Measurements from ENCODE around the gene MAP7D3. TPM values are rescaled to one million over a fixed set of nuclear protein-coding genes. Genes with fewer than 3 reads are reported as not detected.
"Not testable (repeated sequence)": the region's sequence is repeated elsewhere in the genome, so short reads cannot be mapped to it uniquely, and the experiment has no call there.

Gene MAP7D3
- 10 to 100 TPM; 16.9 to 20.4 (median 19.4) TPM for total RNA-seq

GRCh38 chrX:136251041-136251991 is at the start of gene MAP7D3:
MAP7D3 (minus strand) TSS chrX:136251400; CDS start chrX:136251358, 42 bp downstream.
- Mint-ChIP-seq H3K9me3 (no peaks in the 10 kb centered on the region), H3K27me3 (ENCODE audit: low read depth) (no peaks in the 10 kb centered on the region), H3K4me3 (peak within 1 kb of the TSS; percentile 89), H3K4me1 (ENCODE audit: low read depth) (peaks cover 4% of the 10 kb centered on the region), H3K36me3 (ENCODE audit: insufficient read depth) (no peaks in the 10 kb centered on the region)
- ATAC-seq (peak; percentile 88), DNase-seq (peak; percentile 57)

GRCh38 chrX:136300721-136301120 is 49.5 kb upstream of the MAP7D3 start, which contains the start of gene ADGRG4:
ADGRG4 (plus strand) TSS chrX:136300963; CDS start chrX:136308778, 7,815 bp downstream.
- not testable (repeated sequence) for ATAC-seq; H3K9me3 Mint-ChIP-seq; H3K27me3 Mint-ChIP-seq (ENCODE audit: low read depth); H3K36me3 Mint-ChIP-seq (ENCODE audit: insufficient read depth); H3K4me1 Mint-ChIP-seq (ENCODE audit: low read depth); DNase-seq; H3K4me3 Mint-ChIP-seq

GRCh38 chrX:136295380-136295779 is 44.2 kb upstream of the MAP7D3 start:
- Mint-ChIP-seq H3K4me3 (no peak overlapping the region), H3K36me3 (ENCODE audit: insufficient read depth) (no peaks in the 10 kb centered on the region), H3K4me1 (ENCODE audit: low read depth) (no peaks in the 10 kb centered on the region), H3K9me3 (no peaks in the 10 kb centered on the region), H3K27me3 (ENCODE audit: low read depth) (no peaks in the 10 kb centered on the region)
- DNase-seq (no peak), ATAC-seq (no peak)

- Mint-ChIP-seq H3K4me3 (no peak overlapping the region), H3K27me3 (ENCODE audit: low read depth) (no peaks in the 10 kb centered on the region), H3K4me1 (ENCODE audit: low read depth) (no peaks in the 10 kb centered on the region), H3K9me3 (no peaks in the 10 kb centered on the region), H3K36me3 (ENCODE audit: insufficient read depth) (no peaks in the 10 kb centered on the region)
- no peak for DNase-seq
- ATAC-seq = no peak
Measured at GRCh38 chrX:136292656-136293055, 41.5 kb upstream of the MAP7D3 start.

GRCh38 chrX:136291824-136292223 is 40.6 kb upstream of the MAP7D3 start:
- no peak overlapping the region for H3K4me3 Mint-ChIP-seq
- ATAC-seq = no peak
- H3K4me1 Mint-ChIP-seq (ENCODE audit: low read depth) = no peaks in the 10 kb centered on the region
- no peak for DNase-seq
- H3K27me3 Mint-ChIP-seq (ENCODE audit: low read depth) = no peaks in the 10 kb centered on the region
- no peaks in the 10 kb centered on the region for H3K36me3 Mint-ChIP-seq (ENCODE audit: insufficient read depth)
- no peaks in the 10 kb centered on the region for H3K9me3 Mint-ChIP-seq

GRCh38 chrX:136286375-136286774 is 35.2 kb upstream of the MAP7D3 start:
- not testable (repeated sequence) for H3K9me3 Mint-ChIP-seq; H3K4me3 Mint-ChIP-seq; DNase-seq; H3K4me1 Mint-ChIP-seq (ENCODE audit: low read depth); H3K36me3 Mint-ChIP-seq (ENCODE audit: insufficient read depth); H3K27me3 Mint-ChIP-seq (ENCODE audit: low read depth); ATAC-seq

- ATAC-seq = no peak
- no peak for DNase-seq
- Mint-ChIP-seq H3K36me3 (ENCODE audit: insufficient read depth) (no peaks in the 10 kb centered on the region), H3K9me3 (no peaks in the 10 kb centered on the region), H3K4me3 (no peak overlapping the region), H3K27me3 (ENCODE audit: low read depth) (no peaks in the 10 kb centered on the region), H3K4me1 (ENCODE audit: low read depth) (no peaks in the 10 kb centered on the region)
Measured at GRCh38 chrX:136275553-136275952, 24.4 kb upstream of the MAP7D3 start.

GRCh38 chrX:136273986-136274385 is 22.8 kb upstream of the MAP7D3 start:
- DNase-seq (no peak), ATAC-seq (no peak)
- Mint-ChIP-seq H3K9me3 (no peaks in the 10 kb centered on the region), H3K36me3 (ENCODE audit: insufficient read depth) (no peaks in the 10 kb centered on the region), H3K27me3 (ENCODE audit: low read depth) (no peaks in the 10 kb centered on the region), H3K4me1 (ENCODE audit: low read depth) (no peaks in the 10 kb centered on the region), H3K4me3 (no peak overlapping the region)

GRCh38 chrX:136272325-136272724 is 21.1 kb upstream of the MAP7D3 start:
- Mint-ChIP-seq H3K36me3 (ENCODE audit: insufficient read depth) (no peaks in the 10 kb centered on the region), H3K9me3 (no peaks in the 10 kb centered on the region), H3K27me3 (ENCODE audit: low read depth) (no peaks in the 10 kb centered on the region), H3K4me1 (ENCODE audit: low read depth) (no peaks in the 10 kb centered on the region), H3K4me3 (no peak overlapping the region)
- no peak for DNase-seq
- no peak for ATAC-seq

- DNase-seq (no peak), ATAC-seq (no peak)
- Mint-ChIP-seq H3K4me3 (no peak overlapping the region), H3K9me3 (no peaks in the 10 kb centered on the region), H3K36me3 (ENCODE audit: insufficient read depth) (no peaks in the 10 kb centered on the region), H3K4me1 (ENCODE audit: low read depth) (no peaks in the 10 kb centered on the region), H3K27me3 (ENCODE audit: low read depth) (no peaks in the 10 kb centered on the region)
Measured at GRCh38 chrX:136271300-136271699, 20.1 kb upstream of the MAP7D3 start.

- Mint-ChIP-seq H3K27me3 (ENCODE audit: low read depth) (no peaks in the 10 kb centered on the region), H3K36me3 (ENCODE audit: insufficient read depth) (no peaks in the 10 kb centered on the region), H3K4me1 (ENCODE audit: low read depth) (no peaks in the 10 kb centered on the region), H3K9me3 (no peaks in the 10 kb centered on the region), H3K4me3 (no peak overlapping the region)
- DNase-seq = no peak
- no peak for ATAC-seq
Measured at GRCh38 chrX:136269921-136270320, 18.7 kb upstream of the MAP7D3 start.

GRCh38 chrX:136268051-136269048 is 17.1 kb upstream of the MAP7D3 start:
- DNase-seq = peak; percentile 44
- H3K4me1 Mint-ChIP-seq (ENCODE audit: low read depth) = no peaks in the 10 kb centered on the region
- no peaks in the 10 kb centered on the region for H3K9me3 Mint-ChIP-seq
- H3K27me3 Mint-ChIP-seq (ENCODE audit: low read depth) = no peaks in the 10 kb centered on the region
- ATAC-seq = peak; percentile 43 to 70
- no peaks in the 10 kb centered on the region for H3K36me3 Mint-ChIP-seq (ENCODE audit: insufficient read depth)
- H3K4me3 Mint-ChIP-seq = no peak overlapping the region

- no peak for DNase-seq
- no peaks in the 10 kb centered on the region for H3K27me3 Mint-ChIP-seq (ENCODE audit: low read depth)
- no peak for ATAC-seq
- H3K4me1 Mint-ChIP-seq (ENCODE audit: low read depth) = no peaks in the 10 kb centered on the region
- H3K9me3 Mint-ChIP-seq = no peaks in the 10 kb centered on the region
- no peak overlapping the region for H3K4me3 Mint-ChIP-seq
- H3K36me3 Mint-ChIP-seq (ENCODE audit: insufficient read depth) = no peaks in the 10 kb centered on the region
Measured at GRCh38 chrX:136266828-136267227, 15.6 kb upstream of the MAP7D3 start.

- no peaks in the 10 kb centered on the region for H3K36me3 Mint-ChIP-seq (ENCODE audit: insufficient read depth)
- ATAC-seq = no peak
Measured at GRCh38 chrX:136262812-136263315, 11.7 kb upstream of the MAP7D3 start.

More at GRCh38 chrX:136262812-136263315, 11.7 kb upstream of the MAP7D3 start:
- Mint-ChIP-seq H3K4me1 (ENCODE audit: low read depth) (peaks cover 11% of the 10 kb centered on the region), H3K4me3 (no peak overlapping the region), H3K27me3 (ENCODE audit: low read depth) (no peaks in the 10 kb centered on the region), H3K9me3 (no peaks in the 10 kb centered on the region)
- no peak for DNase-seq

Measured in activated T-cell treated with anti-CD3 and anti-CD28 coated beads, Interleukin-2, amount 50 U/mL, for 4 hours (primary cell).